ENCODE results near the gene TP53RK.

The TP53RK gene

DNA sequence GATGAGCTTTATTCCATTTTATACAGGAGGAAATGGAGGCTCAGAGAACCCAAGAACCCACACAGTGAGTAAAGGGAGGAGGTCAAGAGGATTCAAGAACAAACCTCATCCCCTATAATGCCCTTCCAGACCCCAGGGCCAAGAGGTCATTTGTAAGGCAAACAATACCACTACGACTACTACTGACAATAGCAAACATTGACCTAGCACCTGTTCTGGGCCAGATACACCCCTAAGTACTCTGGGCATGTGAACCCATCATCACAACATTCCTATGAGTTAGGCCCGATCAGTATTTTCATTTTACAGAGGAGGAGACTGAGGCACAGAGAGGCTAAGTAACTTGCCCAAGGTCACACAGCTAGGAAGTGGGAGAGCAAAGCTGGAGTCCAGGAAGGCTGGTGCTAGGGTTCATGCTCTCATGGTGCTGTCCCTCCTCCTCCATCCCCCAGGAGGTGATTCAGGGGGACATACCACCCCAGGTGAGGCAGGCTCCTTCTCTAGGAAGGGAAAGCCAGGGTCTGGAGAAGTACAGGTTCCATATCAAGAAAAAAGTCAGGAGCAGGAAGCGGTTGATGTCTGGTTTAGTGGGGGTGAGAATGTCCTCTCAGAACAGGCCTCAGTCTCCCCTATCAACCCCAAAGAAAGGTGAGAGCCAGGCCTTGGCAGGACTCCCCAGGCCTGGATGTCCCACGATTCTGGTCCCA lies 51.7 kb downstream of the TP53RK start:
- no peak for DNase-seq

GRCh38 chr20:46637020-46637419 lies 52.2 kb downstream of the TP53RK start:
- no peak for DNase-seq

- no peak for DNase-seq
These were observed 52.7 kb downstream of the TP53RK start for GRCh38 chr20:46636514-46636913.

GRCh38 chr20:46635514-46636136 lies 53.6 kb downstream of the TP53RK start:
- no peak for DNase-seq

DNA sequence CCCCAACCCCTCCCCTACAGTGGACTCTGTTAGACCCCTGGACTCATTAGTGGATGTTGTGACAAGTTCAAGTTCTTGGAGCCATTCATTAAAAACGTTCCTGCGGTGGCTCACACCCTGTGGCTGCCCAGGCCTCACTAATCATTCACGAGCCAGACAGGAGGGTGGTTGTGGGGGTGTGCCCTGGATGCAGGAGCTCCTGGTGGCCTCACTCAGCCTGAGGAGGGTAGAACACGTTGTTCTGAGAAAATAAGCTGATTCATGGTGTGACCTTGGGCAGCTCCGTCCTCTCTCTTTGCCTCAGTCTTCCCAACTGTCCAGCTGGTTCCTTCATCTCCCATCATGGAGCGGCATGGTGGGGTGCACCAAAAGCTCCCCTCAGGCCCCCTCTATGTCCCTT lies 54.7 kb downstream of the TP53RK start:
- no peak for DNase-seq
